GM15510 (cell line): ENCODE results near the gene SLC35D1.

ENCODE experiments used
- POLR2A ChIP-seq: IDR thresholded peaks from 3 replicates; pipeline ENCODE4 v1.6.1; 2011; ENCODE audit warnings: borderline replicate concordance; ENCODE audit not compliant: insufficient read length; ENCODE audit errors: extremely low read depth

Gene SLC35D1

DNA sequence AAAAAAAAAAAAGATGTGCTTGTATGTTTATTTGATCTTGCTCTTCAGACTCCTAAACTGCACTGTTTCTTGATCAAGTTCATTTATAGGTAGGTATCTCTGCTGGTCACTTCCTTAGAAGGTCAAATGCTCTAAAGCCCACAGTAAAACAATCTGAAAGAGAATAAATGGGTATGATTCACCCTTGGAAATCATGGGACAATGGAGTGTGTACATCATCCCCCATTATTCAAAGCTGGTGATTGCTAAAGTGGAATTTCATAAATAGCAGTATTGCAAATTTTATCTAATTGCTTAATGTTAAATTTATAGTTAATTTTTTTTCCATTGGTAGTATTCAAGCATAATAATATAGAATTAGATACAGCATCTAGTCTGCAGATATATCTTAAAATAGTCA, 75.7 kb downstream of the SLC35D1 start:
- no peak for TF ChIP-seq POLR2A

DNA sequence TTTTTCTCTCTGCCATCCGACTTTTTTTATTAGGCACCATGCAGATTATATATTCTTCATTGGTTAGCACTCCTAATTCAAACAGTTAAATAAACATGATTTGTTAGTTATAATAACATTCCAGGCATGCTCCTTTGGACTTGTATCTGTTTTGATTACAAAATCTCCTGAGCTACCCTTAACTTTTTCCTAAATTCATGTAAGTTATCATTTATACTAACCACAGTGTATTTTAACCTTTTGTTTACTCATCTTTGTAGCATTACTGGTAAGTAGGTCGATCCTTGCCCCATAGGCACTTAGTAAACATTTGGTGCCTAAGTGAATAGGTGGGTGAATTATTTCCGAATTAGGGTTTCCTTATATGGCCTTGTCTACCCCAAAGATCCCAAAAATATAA, 85.4 kb downstream of the SLC35D1 start:
- TF ChIP-seq POLR2A = no peak

DNA sequence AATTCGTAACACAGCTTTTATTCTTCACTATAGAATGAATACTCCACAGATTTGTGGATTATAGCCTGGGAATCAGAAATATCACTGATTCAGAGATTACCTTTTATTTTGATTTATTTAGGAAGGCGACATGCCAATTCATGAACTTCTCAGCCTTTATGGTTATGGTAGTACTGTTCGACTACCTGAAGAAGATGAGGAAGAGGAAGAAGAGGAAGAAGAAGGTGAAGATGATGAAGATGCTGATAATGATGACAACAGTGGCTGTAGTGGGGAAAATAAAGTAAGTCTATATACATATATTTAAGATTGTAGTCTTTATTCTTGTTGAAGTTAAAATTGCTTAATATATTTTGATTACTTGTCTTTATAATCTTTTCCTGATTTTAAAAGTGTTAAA, 96.0 kb downstream of the SLC35D1 start:
- TF ChIP-seq POLR2A = no peak

DNA sequence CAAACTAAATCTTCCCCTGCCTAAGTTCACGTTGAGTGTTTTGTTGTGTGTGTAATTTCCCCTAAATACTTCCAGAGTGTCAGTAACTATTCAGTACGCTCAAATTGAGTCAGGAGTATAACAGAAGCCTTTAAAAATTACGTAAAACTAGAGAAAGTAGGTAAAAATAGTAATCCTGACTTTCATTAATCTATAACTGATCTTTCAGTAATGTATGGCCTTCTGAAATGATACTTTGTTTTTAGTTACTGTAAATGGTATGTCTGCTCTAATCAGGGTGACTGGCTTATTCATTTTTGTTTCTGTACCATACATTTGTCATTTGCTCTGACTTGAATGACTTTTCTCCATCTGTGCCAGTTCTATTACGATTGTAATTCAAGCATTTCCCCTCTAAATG, 99.7 kb downstream of the SLC35D1 start:
- no peak for TF ChIP-seq POLR2A

DNA sequence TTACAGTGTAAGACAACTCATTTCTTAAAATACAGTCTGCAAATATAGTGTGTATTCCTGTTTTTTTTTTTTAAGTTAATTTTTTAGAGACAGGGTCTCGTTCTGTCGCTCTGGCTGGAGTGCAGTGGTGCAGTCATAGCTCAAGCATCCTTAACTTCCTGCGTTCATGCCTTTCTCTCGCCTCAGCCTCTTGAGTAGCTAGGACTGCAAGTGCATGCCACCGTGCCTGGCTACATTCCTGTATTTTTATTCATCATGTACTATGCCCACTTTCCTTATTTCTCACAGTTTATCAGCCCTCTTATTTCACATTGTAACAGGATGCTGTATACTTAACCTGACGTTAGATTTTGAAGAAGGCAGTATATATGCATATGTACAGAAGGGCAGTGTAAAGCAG, 102.4 kb downstream of the SLC35D1 start:
- no peak for TF ChIP-seq POLR2A
